ENCODE results near the gene RNPEPL1. TPM values are rescaled to one million over a fixed set of nuclear protein-coding genes. Genes with fewer than 3 reads are reported as not detected.

Gene RNPEPL1
- total RNA-seq, 1 experiment from 2014 or later, result 22.6 TPM

DNA sequence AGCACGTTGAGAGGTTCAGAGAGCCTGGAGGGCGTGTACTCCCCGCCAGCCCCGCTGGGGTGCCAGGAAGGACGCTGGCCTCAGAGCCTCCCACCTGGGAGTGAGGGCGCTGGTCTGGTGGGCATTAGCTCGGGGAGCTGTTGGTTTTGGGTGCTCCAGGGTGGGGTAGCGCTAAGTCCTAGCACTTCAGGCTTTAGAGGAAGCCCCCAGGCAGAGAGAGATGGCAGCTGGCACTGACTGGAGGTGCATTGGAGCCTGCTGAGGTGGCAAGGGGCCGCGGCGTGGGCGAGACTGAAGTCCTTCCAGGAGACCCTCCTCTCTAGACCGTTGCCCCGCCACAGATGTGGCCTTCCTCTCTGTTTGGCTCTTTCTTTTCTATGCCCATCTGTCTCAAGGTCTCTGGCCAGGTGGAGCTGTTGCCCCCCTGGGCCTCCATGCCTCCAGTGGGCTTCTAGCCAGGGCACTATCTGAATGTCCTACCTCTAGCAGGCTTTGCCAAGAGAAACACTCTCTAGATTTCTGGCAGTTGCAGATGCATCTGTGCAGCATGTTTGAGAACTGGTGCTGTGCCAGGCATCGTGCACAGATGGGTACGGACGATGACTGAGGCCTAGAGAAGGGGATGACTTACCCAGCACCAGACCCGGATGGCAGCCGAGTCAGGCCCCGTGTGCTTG lies 24.9 kb downstream of the RNPEPL1 start:
- no peaks in the 10 kb centered on the region for H3K9me3 ChIP-seq
- H3K36me3 Mint-ChIP-seq (ENCODE audit: insufficient read depth, unreplicated experiment), result no peaks in the 10 kb centered on the region
- no peaks in the 10 kb centered on the region for H3K4me1 ChIP-seq
- BruUV-seq (replicated peaks), result no TSS peak
- H3K4me3 ChIP-seq (ENCODE audit: low read depth, low read length), result no peak overlapping the region
- no peak overlapping the region for H3K4me3 Mint-ChIP-seq (ENCODE audit: unreplicated experiment)
- no peaks in the 10 kb centered on the region for H3K27me3 ChIP-seq (replicated peaks; ENCODE audit: control insufficient read depth, insufficient read depth, low read length)
- no peak overlapping the region for H3K27ac Mint-ChIP-seq (ENCODE audit: unreplicated experiment)
- CTCF ChIA-PET, result no interaction called here
- H3K4me1 Mint-ChIP-seq (ENCODE audit: low read depth, unreplicated experiment), result peaks cover 8% of the 10 kb centered on the region
- TF ChIP-seq, protein P1, sequence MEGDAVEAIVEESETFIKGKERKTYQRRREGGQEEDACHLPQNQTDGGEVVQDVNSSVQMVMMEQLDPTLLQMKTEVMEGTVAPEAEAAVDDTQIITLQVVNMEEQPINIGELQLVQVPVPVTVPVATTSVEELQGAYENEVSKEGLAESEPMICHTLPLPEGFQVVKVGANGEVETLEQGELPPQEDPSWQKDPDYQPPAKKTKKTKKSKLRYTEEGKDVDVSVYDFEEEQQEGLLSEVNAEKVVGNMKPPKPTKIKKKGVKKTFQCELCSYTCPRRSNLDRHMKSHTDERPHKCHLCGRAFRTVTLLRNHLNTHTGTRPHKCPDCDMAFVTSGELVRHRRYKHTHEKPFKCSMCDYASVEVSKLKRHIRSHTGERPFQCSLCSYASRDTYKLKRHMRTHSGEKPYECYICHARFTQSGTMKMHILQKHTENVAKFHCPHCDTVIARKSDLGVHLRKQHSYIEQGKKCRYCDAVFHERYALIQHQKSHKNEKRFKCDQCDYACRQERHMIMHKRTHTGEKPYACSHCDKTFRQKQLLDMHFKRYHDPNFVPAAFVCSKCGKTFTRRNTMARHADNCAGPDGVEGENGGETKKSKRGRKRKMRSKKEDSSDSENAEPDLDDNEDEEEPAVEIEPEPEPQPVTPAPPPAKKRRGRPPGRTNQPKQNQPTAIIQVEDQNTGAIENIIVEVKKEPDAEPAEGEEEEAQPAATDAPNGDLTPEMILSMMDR (IDR thresholded peaks at IDR 0.05; ENCODE audit: insufficient read depth in 1 of 2, low read depth in 1 of 2, low read length in 1 of 2, severe bottlenecking in 1 of 2, unreplicated experiment in 1 of 2), result no peak
- H3K27me3 Mint-ChIP-seq (ENCODE audit: insufficient read depth, unreplicated experiment), result no peaks in the 10 kb centered on the region
- intact Hi-C loops (cut with micrococcal nuclease; ENCODE audit: unreplicated experiment), result no loop called here
- H3K36me3 ChIP-seq (ENCODE audit: control insufficient read depth, insufficient read depth, low read length), result no peaks in the 10 kb centered on the region
- POLR2A ChIA-PET, result no interaction called here
- no peaks in the 10 kb centered on the region for H3K9me3 Mint-ChIP-seq (ENCODE audit: unreplicated experiment)
- peak in 1 of 2 experiments; percentile 15 for DNase-seq

DNA sequence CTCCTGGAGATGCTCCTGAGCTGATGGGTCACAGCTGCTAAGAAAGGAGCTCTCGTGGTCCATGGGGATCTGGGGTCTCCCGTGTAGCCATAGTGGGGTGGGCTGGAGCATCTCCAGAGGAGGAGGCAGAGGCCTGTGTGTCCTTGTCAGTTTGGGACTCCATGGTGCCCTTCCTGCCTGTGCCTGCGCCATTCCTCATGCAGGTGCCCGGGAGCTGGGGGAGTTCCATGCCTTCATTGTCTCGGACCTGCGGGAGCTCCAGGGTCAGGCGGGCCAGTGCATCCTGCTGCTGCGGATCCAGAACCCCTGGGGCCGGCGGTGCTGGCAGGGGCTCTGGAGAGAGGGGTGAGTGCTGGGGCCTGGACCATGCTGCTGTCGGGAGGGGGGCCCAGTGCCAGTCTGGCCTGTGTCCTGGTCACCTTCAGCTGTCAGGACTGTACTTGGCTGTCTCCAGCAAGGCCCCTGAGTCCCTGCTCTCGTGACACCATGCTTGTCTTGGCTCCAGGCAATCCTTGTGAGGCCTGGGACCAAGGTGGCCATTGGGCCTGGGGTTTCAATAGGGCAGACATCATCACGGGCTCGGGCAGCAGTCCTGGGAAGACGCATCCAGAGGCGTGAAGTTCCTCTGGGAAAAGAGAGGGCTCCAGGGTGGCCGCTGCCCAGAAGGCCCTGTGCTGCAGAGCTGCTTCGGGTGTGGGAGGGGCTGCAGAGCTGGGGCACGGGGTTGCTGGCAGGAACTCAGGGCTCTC lies 25.6 kb downstream of the RNPEPL1 start:
- peaks cover under 1% of the 10 kb centered on the region for H3K4me1 Mint-ChIP-seq (ENCODE audit: low read depth, unreplicated experiment)
- peak in 1 of 2 experiments; percentile 27 for DNase-seq
- ChIA-PET POLR2A (no interaction called here), CTCF (no interaction called here)
- H3K9me3 Mint-ChIP-seq (ENCODE audit: unreplicated experiment), result no peaks in the 10 kb centered on the region
- no peaks in the 10 kb centered on the region for H3K27me3 ChIP-seq (replicated peaks; ENCODE audit: control insufficient read depth, insufficient read depth, low read length)
- H3K36me3 ChIP-seq (ENCODE audit: control insufficient read depth, insufficient read depth, low read length), result no peaks in the 10 kb centered on the region
- no peaks in the 10 kb centered on the region for H3K4me1 ChIP-seq
- no peaks in the 10 kb centered on the region for H3K9me3 ChIP-seq
- TF ChIP-seq, protein P1 (IDR thresholded peaks at IDR 0.05; ENCODE audit: insufficient read depth in 1 of 2, low read depth in 1 of 2, low read length in 1 of 2, severe bottlenecking in 1 of 2, unreplicated experiment in 1 of 2), result no peak
- no peaks in the 10 kb centered on the region for H3K36me3 Mint-ChIP-seq (ENCODE audit: insufficient read depth, unreplicated experiment)
- H3K4me3 Mint-ChIP-seq (ENCODE audit: unreplicated experiment), result no peak overlapping the region
- BruUV-seq (replicated peaks), result no TSS peak
- no peak overlapping the region for H3K27ac Mint-ChIP-seq (ENCODE audit: unreplicated experiment)
- no peak overlapping the region for H3K4me3 ChIP-seq (ENCODE audit: low read depth, low read length)
- H3K27me3 Mint-ChIP-seq (ENCODE audit: insufficient read depth, unreplicated experiment), result no peaks in the 10 kb centered on the region
- intact Hi-C loops (cut with micrococcal nuclease; ENCODE audit: unreplicated experiment), result no loop called here

DNA sequence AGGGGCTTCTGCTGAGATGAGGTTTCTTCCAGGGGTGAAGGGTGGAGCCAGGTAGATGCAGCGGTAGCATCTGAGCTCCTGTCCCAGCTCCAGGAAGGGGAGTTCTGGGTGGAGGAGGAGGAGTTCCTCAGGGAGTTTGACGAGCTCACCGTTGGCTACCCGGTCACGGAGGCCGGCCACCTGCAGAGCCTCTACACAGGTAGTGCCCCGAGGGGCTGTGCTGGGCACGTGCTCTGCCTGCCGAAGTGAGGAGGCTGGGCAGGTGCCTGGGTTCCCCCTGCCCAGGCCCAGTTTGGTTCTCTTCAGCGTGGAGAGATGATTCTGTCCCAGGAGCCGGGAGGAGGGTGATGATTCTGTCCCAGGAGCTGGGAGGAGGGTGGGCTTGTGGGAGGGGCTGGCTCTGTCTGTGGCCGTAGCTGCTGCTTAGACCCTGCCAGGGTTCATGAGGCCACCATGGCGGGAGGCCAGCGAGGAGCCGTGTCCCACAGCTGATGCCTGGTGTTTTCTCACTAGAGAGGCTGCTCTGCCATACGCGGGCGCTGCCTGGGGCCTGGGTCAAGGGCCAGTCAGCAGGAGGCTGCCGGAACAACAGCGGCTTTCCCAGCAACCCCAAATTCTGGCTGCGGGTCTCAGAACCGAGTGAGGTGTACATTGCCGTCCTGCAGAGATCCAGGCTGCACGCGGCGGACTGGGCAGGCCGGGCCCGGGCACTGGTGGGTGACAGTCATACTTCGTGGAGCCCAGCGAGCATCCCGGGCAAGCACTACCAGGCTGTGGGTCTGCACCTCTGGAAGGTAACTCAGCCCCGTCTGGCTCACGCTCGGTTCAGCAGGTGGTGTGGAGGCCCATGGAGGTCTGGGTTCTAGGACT lies 26.5 kb downstream of the RNPEPL1 start:
- Histone ChIP-seq H3K4me1 (no peaks in the 10 kb centered on the region), H3K4me3 (ENCODE audit: low read depth, low read length) (no peak overlapping the region), H3K27me3 (replicated peaks; ENCODE audit: control insufficient read depth, insufficient read depth, low read length) (no peaks in the 10 kb centered on the region), H3K36me3 (ENCODE audit: control insufficient read depth, insufficient read depth, low read length) (no peaks in the 10 kb centered on the region), H3K9me3 (no peaks in the 10 kb centered on the region)
- POLR2A ChIA-PET, result no interaction called here
- no peak overlapping the region for H3K4me3 Mint-ChIP-seq (ENCODE audit: unreplicated experiment)
- BruUV-seq (replicated peaks), result no TSS peak
- no peak overlapping the region for H3K27ac Mint-ChIP-seq (ENCODE audit: unreplicated experiment)
- no peaks in the 10 kb centered on the region for H3K27me3 Mint-ChIP-seq (ENCODE audit: insufficient read depth, unreplicated experiment)
- H3K4me1 Mint-ChIP-seq (ENCODE audit: low read depth, unreplicated experiment), result no peaks in the 10 kb centered on the region
- DNase-seq, result peak in 1 of 2 experiments; percentile 23
- intact Hi-C loops (cut with micrococcal nuclease; ENCODE audit: unreplicated experiment), result no loop called here
- H3K9me3 Mint-ChIP-seq (ENCODE audit: unreplicated experiment), result no peaks in the 10 kb centered on the region
- H3K36me3 Mint-ChIP-seq (ENCODE audit: insufficient read depth, unreplicated experiment), result no peaks in the 10 kb centered on the region
- TF ChIP-seq, protein P1 (IDR thresholded peaks at IDR 0.05; ENCODE audit: insufficient read depth in 1 of 2, low read depth in 1 of 2, low read length in 1 of 2, severe bottlenecking in 1 of 2, unreplicated experiment in 1 of 2), result no peak
- CTCF ChIA-PET, result no interaction called here
